Epithelial cell of proximal tubule (primary cell): ENCODE results near the gene SPPL3. TPM values are rescaled to one million over a fixed set of nuclear protein-coding genes. Genes with fewer than 3 reads are reported as not detected.

Source experiments
- DNase-seq: peaks from one replicate; pipeline ENCODE4 v3.0.0-alpha.2; 2011; ENCODE audit warnings: low read depth
- H3K4me3 ChIP-seq: 2 replicates; pipeline ENCODE4 v1.5.1; 2011; ENCODE audit warnings: low read depth, mild to moderate bottlenecking, low read length
- CTCF ChIP-seq: conservative IDR thresholded peaks from 2 replicates; pipeline ENCODE4 v1.5.1; 2012; ENCODE audit warnings: low read depth, mild to moderate bottlenecking, low read length
- total RNA-seq: library from RNA; depleted of rRNA; stranded (reverse); fragments of >200 nt; gene quantifications from 2 replicates; pipeline ENCODE4 v1.2.3, GENCODE V29; 2015

The SPPL3 gene
- total RNA-seq, 1 donor from 2014 or later = 8.6 TPM

DNA sequence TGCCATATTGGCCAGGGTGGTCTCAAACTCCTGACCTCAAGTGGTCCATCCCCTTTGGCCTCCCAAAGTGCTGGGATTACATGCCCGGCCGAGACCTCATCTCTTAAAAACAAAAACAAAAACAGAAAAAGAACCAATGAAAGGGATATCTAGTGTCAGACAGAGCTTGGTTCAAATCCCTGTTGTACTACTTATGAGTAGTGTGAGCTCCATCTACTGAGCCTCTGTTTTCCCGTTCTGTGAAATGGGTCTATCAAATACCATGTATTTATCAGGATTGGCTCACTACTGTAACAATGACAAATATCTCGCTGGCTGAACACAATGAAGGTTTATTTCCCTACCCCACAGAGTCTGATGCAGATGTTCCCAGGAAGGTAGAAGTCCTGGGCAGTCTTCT lies 37.3 kb upstream of the SPPL3 start:
- DNase-seq = no peak
- no peak for TF ChIP-seq CTCF
- no peak overlapping the region for H3K4me3 ChIP-seq

GRCh38 chr12:120940799-120941198 lies 36.6 kb upstream of the SPPL3 start:
- no peak overlapping the region for H3K4me3 ChIP-seq
- TF ChIP-seq CTCF = no peak
- peak; percentile 91 for DNase-seq

DNA sequence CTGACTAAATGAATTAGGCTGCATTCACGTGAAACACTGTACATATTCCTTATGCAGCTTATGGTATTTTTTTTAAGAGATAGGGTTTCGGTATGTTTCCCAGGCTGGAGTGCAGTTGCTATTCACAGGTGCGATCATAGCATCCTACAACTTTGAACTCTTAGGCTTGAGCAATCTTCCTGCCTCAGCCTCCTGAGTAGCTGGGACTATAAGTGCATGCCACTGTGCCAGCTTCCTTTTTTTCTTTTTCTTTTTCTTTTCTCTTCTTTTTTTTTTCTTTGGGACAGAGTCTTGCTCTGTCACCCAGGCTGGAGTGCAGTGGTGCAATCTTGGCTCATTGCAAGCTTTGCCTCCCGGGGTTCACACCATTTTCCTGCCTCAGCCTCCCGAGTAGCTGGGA lies 35.8 kb upstream of the SPPL3 start:
- H3K4me3 ChIP-seq = no peak overlapping the region
- no peak for TF ChIP-seq CTCF
- no peak for DNase-seq

GRCh38 chr12:120939523-120939922 lies 35.4 kb upstream of the SPPL3 start:
- no peak overlapping the region for H3K4me3 ChIP-seq
- TF ChIP-seq CTCF = no peak
- no peak for DNase-seq

GRCh38 chr12:120938496-120938895 lies 34.3 kb upstream of the SPPL3 start:
- no peak for TF ChIP-seq CTCF
- DNase-seq = no peak

GRCh38 chr12:120936197-120936596 lies 32.0 kb upstream of the SPPL3 start:
- TF ChIP-seq CTCF = no peak
- H3K4me3 ChIP-seq = no peak overlapping the region
- no peak for DNase-seq

More at GRCh38 chr12:120938496-120938895, 34.3 kb upstream of the SPPL3 start:
- no peak overlapping the region for H3K4me3 ChIP-seq

DNA sequence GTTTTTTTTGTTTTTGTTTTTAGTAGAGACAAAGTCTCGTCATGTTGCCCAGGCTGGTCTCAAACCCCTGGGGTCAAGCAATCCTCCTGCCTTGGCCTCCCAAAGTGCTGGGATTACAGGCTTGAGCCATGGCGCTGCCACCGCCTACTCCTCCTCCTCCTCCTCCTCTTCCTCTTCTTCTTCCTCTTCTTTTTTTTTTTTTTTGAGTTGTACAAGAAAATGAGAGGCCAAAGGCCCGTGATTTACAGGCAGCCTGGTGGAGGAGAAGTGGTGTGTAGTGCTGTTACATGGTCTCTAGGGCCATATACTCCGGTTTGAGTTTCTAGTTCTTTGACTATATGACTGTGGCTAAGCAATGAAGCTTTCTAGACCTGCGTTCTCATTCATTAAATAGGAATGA lies 29.6 kb upstream of the SPPL3 start:
- TF ChIP-seq CTCF = no peak
- DNase-seq = no peak
- no peak overlapping the region for H3K4me3 ChIP-seq
